Activated T-cell treated with anti-CD3 and anti-CD28 coated beads for 1 hour (primary cell): ENCODE measurements around the gene HNMT.
"Not testable (repeated sequence)": the region's sequence is repeated elsewhere in the genome, so short reads cannot be mapped to it uniquely, and the experiment has no call there.

Source experiments
- DNase-seq: peaks from one replicate; pipeline ENCODE4 v3.0.0-alpha.2; 2020; ENCODE audit warnings: low read depth

Gene HNMT

DNA sequence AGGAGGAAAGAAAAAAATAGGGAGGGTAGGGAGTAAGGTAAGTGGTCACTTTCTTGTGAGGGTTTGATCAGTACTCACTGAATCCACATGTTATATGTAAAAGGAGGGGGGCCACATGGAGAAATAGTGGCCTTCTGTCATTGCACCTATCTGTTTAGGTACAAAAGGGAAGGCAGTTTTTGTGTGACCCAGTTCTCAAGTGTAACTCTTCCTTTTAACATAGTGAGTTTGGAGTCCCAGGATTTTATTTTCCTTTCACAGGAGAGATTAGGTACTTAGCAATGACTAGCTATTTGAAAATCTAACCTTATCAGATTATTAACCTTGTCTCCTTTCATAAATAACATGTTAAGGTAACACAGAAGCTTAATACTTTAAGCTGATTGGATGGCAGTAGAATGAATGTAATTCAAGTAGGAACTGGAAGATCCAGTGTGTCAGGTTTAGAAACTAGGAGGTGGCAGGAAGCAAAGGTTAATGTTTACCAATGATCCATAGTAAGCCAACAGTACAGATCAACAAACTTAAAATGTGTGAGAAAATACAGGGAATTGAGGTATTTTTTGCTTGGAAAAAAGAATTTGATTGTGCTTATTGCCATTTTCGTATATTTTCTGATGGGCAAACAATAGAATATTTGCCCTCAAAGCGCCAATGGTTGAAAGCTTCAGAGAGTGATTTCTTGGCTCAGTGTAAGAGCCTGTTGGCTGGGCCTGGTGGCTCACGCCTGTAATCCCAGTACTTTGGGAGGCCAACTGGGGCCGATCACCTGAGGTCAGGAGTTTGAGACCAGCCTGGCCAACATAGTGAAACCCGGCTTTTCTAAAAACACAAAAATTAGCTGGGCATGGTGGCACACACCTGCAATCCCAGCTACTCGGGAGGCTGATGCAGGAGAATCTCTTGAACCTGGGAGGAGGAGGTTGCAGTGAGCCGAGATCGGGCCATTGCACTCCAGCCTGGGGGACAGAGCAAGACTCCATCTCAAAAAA, 11.3 kb downstream of the HNMT start:
- no peak for DNase-seq

DNA sequence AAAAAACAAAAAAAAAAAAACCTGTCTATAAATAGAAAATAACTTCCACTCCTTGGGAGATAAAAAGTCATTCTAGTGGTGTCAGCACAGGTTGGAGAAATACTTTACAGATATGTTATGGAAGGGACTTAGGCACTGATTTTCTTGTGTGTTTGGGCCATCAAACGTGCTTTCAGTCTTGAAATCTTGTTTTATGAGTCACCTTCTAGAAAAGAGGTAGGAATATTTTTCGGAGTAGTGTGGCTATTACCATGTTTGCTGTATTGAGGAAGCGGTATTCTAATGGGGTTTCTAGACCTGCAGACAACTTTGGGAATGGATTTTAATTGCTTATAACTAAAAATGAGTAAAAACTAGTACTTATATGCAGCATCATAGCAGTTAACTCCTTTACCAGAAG, 12.0 kb downstream of the HNMT start:
- no peak for DNase-seq

DNA sequence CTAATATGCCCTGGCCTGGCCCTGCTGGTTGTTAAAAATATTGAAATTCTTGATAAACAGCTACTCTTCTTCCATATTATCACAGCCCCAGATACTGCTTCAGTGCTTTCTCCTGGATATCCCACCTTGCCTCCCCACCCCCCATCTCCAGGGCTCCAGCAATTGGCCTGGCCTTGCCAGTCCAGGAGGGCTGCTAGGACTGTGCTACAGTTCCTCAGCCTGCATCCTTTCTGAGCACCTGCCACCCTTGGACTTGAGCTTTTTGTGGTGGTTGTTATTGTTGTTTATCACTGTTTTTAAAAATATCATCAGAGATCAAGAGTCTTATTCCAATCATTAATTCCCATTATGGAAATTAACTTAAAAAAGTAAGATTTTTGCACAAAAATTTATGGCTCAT, 13.5 kb downstream of the HNMT start:
- DNase-seq: no peak

DNA sequence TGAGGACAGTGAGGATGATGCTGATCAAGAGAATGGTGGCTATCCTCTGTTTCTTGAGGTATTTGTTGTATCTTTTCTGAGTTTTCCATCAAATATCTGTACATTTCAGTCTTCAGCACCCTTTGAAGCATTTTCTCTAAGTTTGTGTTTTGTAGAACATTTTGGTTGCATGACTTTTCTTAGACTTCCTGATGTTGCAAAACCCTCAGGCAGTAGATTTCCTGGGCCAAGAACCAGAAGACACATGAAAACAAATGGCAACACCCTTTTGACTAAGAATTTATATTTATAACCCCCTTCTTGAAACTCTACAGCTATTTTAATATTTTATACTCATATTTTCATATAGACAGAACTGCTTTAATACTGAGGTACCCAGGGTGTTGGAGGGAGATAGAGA, 16.2 kb downstream of the HNMT start:
- DNase-seq: no peak

DNA sequence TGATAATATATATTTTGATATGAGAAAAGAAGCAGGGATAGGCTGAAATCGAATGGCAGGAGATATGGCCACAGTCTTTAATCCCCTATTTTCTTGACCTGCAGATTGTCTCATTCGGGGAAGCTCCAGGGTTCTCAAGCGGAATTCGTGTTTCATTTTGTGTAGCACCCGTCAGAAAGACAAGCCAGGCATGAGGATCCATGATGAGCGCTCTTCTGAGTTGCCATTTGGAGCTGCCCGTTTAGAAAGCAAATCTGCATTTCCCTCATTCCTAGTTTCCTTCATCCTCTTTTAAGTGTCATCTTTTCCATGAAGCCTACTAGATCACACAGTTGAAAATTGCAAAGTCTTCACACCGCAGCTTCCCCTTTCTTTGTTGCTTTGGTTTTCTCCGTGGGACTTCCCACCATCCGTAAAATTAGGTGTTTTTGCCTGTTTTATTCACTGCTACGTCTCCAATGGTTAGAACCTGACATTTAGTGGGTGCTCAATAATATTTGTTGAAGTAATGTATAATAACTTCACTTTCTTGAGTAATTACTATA, 16.9 kb downstream of the HNMT start:
- no peak for DNase-seq

DNA sequence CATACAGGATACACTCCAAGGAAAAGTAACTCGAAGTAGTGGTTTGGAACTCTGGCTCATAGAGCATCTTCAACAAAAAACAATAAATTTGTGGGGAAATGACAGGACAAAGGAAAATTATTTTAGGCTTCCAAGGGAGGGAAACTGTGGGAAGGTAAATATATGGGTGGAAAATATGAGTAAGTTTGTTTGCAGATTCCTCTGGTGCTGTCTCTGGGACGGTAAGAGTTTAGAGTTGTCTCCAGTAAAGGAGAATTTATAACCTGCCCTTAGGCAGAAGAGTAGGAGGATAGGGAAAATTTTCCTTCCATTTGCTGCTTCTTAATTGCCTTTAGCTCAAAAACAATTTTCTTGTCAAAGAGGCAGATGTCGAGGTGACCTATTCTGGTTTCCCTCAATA, 19.3 kb downstream of the HNMT start:
- DNase-seq: no peak

DNA sequence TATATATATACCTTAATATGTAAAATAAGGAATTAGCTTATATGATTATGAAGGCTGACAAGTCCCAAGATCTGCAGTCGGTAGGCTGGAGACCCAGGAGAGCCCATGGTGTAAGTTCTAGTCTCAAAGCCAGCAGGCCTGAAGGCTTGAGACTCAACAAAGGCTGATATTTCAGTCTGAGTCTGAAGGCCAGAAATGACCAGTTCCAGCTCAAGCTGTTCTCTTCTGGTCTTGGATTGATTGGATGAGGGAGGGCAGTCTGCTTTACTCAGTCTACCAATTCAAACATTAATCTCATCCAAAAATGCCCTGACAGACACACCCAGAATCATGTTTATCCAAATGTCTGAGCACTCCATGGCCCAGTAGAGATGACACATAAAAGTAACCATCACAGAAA, 22.0 kb downstream of the HNMT start:
- DNase-seq: no peak

DNA sequence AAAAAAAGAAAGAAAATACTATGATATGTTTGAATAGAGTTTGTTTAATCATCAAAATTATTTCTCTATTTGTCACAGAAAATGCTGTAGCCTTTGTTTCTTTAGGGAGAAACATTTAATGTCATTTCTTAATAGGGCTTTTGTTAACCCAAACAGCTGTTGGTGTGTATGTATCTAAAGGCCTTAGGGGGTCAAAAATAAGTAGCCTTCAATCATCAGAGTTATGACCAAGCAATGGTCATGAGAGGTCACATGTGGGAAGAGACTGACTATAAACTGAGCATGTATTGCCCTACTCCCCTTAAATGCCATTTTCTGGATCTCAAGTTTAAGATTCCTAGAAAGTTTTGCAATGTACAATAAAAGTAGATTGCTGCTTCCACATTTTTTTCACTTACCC, 22.7 kb downstream of the HNMT start:
- no peak for DNase-seq

DNA sequence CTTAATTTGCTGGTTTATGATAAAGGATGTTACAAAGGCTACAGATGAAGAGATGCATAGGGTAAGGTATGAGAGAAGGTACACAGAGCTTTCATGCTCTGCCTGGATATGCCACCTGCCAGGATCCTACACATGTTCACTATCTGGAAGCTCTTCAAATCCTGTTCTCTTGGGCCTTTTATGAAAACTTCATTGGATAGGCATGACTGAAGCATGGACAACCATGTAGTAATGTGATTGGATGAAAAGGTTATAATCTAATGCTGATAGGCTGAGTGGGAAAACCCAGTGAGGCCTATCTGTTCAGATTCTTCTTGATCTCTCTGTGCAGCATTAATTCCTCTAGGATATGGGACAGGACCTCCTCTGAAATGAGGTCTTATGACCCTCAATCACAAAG, 26.8 kb downstream of the HNMT start:
- no peak for DNase-seq

DNA sequence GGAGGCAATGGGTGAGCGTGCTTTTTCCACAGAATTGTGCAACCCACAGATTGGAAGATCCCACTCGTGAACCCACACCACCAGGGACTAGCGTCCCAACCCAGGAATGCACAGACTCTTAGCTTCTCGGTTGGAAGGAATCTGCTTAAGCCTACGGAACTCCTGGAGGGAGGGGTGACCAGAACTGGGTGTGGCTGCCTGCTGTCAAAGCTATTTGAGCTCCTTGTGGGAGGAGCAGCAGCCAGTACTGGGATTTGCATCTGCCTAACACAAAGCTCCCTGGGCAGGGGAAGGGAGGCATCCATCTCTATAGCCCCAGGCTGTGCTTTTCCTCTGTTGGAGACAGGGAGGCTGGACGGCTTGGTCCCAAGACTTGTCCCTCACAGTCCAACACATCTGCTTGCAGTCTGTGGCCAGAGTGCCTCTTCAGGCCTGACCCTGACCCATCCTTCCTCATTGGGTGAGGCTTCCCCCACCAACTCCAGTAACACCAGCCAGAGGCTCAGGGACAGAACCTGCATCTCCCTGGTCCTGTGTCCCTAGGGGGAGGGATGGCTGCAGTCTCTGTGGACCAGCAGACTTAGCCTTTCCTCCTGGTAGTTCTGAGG, 27.9 kb downstream of the HNMT start:
- no peak for DNase-seq

DNA sequence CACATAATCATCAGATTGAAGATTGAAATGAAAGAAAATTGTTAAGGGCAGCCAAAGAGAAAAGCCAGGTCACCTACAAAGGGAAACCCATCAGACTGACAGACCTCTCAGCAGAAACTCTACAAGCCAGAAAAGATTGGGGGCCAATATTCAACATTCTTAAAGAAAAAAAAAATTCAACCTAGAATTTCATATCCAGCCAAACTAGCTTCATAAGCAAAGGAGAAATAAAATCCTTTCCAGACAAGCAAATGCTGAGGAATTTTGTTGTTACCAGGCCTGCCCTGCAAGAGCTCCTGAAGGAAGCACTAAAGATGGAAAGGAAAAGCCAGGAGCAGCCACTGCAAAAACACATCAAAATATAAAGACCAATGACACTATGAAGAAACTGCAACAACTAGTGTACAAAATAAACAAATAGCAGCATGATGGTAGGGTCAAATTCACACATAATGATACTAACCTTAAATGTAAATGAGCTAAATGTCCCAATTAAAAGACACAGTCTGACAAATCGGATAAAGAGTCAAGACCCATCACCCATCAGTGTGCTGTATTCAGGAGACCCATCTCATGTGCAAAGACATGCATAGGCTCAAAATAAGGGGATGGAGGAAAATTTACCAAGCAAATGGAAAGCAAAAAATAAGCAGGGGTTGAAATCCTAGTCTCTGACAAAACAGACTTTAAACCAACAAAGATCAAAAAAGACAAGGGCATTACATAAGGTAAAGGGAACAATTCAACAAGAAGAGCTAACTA, 29.6 kb downstream of the HNMT start:
- not testable (repeated sequence) for DNase-seq

DNA sequence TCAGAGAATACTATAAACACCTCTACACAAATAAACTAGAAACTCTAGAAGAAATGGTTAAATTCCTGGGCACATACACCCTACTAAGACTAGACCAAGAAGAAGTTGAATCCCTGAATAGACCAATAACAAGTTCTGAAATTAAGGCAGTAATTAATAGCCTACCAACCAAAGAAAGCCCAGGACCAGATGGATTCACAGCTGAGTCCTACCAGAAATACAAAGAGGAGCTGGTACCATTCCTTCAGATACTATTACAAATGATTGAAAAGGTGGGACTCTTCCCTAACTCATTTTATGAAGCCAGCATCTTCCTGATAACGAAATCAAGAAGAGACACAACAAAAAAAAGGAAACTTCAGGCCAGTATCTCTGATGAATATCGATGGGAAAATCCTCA, 31.1 kb downstream of the HNMT start:
- not testable (repeated sequence) for DNase-seq

DNA sequence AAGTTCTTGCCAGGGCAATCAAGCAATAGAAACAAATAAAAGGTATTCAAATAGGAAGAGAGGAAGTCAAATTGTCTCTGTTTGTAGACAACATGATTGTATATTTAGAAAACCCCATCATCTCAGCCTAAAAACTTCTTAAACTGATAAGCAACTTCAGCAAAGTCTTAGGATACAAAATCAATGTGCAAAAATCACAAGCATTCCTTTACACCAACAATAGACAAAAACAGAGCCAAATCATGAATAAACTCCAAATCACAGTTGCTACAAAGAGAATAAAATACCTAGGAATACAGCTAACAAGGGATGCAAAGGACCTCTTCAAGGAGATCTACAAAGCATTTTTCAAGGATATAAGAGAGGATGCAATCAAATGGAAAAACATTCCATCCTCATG, 31.9 kb downstream of the HNMT start:
- DNase-seq: not testable (repeated sequence)

DNA sequence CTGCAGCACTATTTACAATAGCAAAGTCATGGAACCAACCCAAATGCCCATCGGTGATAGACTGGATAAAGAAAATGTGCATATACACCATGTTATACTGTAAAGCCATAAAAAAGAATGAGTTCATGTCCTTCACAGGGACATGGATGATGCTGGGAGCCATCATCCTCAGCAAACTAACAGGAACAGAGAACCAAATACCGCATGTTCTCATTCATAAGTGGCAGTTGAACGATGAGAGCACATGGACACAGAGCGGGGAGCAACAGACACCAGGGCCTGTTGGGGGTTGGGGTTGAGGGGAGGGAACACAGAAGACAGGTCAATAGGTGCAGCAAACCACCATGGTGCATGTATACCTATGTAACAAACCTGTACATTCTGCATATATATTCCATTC, 33.5 kb downstream of the HNMT start:
- no peak for DNase-seq

DNA sequence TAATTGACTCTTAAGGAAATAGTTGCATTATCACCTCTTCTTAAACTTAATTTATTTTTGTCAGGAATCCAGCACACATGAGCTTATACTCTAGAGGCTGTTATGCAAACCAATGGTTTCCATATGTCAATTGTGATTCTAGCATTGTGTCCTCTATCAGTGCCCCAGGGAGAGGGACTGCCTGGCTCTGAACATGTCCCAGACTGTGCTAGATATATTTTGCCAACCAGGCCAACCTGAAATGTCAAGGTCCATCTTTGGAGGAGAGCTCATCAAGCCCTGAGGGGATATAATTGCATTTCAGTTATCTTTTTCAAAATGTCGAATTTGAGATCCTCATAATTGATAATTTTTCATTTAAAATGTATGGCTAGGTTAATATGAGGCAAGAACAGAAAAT, 34.2 kb downstream of the HNMT start:
- no peak for DNase-seq

DNA sequence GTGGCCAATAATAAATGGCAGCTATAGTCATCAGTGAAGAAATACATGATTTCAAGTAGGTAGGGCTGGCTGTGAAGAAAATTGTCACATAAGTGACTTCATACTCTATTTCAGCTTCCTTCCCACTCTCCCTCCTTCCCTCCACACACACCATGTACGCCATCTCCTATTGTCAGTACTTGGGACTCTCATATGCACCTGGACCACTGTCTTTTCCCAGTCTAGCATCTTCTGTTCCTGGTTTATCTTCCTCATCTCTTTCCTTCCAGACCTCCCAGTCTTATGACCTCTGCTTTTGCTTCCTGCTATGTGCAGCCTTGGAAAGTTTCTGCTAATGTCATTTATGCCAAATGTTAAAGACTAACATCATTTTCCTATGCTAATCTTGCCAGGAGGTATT, 35.0 kb downstream of the HNMT start:
- DNase-seq: no peak

DNA sequence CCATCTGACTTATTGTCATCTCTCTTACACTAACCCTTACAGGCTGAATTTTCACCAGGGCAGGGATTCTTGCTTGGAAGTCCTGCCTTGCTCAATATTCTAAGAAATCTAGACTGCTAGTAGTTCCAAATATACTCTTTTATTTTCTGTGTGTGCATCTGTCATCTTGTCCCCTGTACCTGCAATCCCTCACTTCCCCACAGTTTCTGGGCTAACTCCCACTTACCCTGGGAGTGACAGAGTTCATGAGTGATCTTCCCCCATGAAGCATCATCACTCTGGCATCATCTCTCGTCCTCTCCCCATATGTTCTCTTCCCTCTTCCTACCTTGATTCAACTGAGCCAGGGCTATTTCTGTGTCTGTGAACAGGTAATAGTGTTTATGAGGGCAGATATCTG, 35.7 kb downstream of the HNMT start:
- no peak for DNase-seq

DNA sequence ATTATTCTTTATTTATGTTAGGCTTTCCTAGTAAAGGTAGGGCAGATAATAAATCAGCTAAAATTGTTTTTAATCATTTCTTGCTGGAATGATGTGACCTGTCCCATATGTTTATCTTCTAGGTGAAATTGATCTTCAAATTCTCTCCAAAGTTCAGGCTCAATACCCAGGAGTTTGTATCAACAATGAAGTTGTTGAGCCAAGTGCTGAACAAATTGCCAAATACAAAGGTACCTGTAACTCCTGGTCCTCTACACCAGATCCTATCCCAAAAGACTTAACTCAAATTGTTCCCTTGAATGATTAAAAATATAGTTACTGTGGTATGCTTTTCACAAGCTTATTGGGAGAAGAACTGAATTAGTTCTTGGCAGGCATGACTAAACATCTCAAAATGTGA, 36.5 kb downstream of the HNMT start:
- DNase-seq: no peak

DNA sequence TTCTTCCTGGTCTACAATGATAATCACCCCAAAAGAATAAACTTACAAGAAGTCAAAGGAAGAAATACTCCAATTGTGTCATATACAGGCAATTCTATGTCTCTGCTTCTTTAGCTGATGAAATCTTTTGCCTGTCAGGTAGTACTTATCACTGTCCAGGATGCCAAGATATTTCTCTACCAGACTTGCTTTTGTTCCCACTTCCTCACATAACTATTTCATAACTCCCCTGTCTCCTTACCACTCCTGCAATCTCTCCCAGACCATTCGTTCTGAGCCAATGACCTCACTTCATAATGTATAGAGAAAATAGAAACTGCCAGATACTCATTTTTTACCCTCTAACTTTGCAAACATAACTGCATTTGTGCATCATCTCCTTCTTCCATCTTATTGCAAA, 39.1 kb downstream of the HNMT start:
- DNase-seq: no peak

DNA sequence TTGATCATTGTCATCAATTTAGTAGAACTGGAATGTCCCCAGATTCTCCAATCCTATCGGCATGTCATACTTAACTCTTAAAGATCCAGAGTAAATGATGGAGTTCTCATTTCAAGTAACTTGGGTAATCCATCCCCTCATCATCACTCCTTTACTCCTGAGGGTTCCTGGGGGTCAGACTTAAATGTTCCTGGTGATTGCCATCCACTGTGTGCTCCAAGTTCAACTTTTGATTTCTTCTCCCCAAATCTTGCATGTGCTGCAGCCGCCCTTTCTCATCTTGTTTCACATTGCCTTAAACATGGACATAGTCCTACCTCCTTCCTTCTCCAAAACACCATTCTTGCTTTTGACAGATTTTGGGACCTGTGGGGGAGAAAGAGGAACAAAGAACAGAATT, 43.2 kb downstream of the HNMT start:
- no peak for DNase-seq

DNA sequence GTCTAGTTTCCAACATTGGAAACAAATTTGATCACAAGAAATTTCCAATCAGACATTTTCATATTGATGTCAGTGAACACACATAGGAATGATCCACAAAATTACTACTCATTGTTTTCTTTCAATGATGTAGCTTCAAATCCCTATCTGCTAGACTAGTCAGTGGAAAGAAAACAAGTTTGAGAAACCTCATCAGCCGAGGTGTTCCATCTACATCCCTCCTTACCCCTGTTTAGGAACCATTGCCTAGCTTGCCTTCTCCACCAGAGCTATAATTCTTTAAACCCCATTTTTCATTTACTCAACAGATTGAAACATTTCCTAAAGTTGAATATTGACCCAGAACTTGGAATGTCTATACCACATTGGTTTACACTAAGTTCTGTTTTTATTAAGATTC, 45.3 kb downstream of the HNMT start:
- no peak for DNase-seq

DNA sequence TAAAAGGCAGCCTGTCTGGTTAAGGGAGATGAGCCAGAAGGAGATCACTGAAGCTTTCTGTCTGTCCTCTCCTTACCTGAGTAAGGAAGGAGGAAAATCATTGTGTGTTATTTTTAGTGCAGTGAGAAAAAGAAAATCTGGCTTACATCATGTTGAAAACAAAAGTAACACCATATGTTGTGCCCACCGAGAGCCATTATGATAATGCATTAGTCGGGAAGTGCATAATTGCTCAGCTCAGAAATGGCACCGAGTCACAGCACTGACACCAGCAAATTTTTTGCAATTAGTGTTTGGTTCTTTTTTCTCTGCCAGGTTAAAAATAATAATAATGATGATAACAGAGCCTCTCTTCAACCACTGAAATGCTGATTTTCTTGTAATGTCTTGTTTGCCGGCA, 46.6 kb downstream of the HNMT start:
- no peak for DNase-seq

DNA sequence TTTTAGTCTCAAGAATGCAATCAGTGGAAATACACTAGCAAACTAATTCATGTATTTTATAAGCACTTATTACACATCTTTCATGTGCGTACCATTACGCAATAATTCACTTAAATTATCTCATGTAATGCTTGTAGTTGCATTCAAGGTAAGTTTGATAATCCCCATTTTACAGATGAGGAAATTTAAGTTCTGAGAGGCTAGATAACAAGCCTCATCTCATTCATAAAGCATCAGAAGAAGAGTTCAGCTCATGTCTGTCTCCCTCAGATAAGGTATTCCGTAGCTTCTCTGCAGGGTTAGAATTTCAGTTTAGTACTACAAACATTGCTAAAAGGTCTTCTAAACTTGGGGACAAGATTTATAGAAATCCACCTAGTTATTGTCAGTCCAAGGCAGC, 47.8 kb downstream of the HNMT start:
- no peak for DNase-seq
